Stimulated activated naive CD8-positive, alpha-beta T cell treated with anti-CD3 and anti-CD28 coated beads, Interleukin-15, Interleukin-2, amounts not matched to agents 100 ng/mL and 50 ng/mL, for 24 hours (primary cell): ENCODE data around the gene LAPTM5.
"Not testable (repeated sequence)": the region's sequence is repeated elsewhere in the genome, so short reads cannot be mapped to it uniquely, and the experiment has no call there.

Experiments
- H3K27ac Mint-ChIP-seq: one replicate; pipeline ENCODE4 v1.8.0; 2021; ENCODE audit warnings: mild to moderate bottlenecking, mixed read lengths
- H3K27me3 Mint-ChIP-seq: one replicate; pipeline ENCODE4 v1.8.0; 2021; ENCODE audit warnings: mixed read lengths
- H3K36me3 Mint-ChIP-seq: one replicate; pipeline ENCODE4 v1.8.0; 2021; ENCODE audit warnings: low read depth, mixed read lengths
- H3K4me1 Mint-ChIP-seq: one replicate; pipeline ENCODE4 v1.8.0; 2021; ENCODE audit warnings: low read depth, mixed read lengths
- H3K4me3 Mint-ChIP-seq: one replicate; pipeline ENCODE4 v1.8.0; 2021; ENCODE audit warnings: mild to moderate bottlenecking, mixed read lengths
- H3K9me3 Mint-ChIP-seq: one replicate; pipeline ENCODE4 v1.8.0; 2021; ENCODE audit warnings: mixed read lengths

Gene LAPTM5

GRCh38 chr1:30790850-30791778, 33.5 kb upstream of the LAPTM5 start:
- Mint-ChIP-seq H3K4me1 (peaks cover 8% of the 10 kb centered on the region), H3K36me3 (no peaks in the 10 kb centered on the region), H3K27ac (no peak overlapping the region), H3K9me3 (no peaks in the 10 kb centered on the region), H3K27me3 (peaks cover 11% of the 10 kb centered on the region), H3K4me3 (no peak overlapping the region)

GRCh38 chr1:30790256-30790525, 32.6 kb upstream of the LAPTM5 start:
- not testable (repeated sequence) for H3K4me3 Mint-ChIP-seq, H3K4me1 Mint-ChIP-seq, H3K9me3 Mint-ChIP-seq, H3K36me3 Mint-ChIP-seq, H3K27ac Mint-ChIP-seq
- peaks cover 11% of the 10 kb centered on the region for H3K27me3 Mint-ChIP-seq

- H3K27me3 Mint-ChIP-seq = peaks cover 11% of the 10 kb centered on the region
These were observed 32.0 kb upstream of the LAPTM5 start for GRCh38 chr1:30789388-30790255.

GRCh38 chr1:30788580-30789387, 31.2 kb upstream of the LAPTM5 start:
- Mint-ChIP-seq H3K9me3 (no peaks in the 10 kb centered on the region), H3K4me3 (no peak overlapping the region), H3K36me3 (no peaks in the 10 kb centered on the region), H3K4me1 (peaks cover 8% of the 10 kb centered on the region), H3K27ac (no peak overlapping the region), H3K27me3 (peaks cover 11% of the 10 kb centered on the region)

More at GRCh38 chr1:30789388-30790255, 32.0 kb upstream of the LAPTM5 start:
- peaks cover 8% of the 10 kb centered on the region for H3K4me1 Mint-ChIP-seq
- no peak overlapping the region for H3K27ac Mint-ChIP-seq
- no peaks in the 10 kb centered on the region for H3K36me3 Mint-ChIP-seq
- H3K9me3 Mint-ChIP-seq = no peaks in the 10 kb centered on the region
- H3K4me3 Mint-ChIP-seq = no peak overlapping the region

GRCh38 chr1:30787856-30788495, 30.4 kb upstream of the LAPTM5 start:
- Mint-ChIP-seq H3K27me3 (peaks cover 11% of the 10 kb centered on the region), H3K9me3 (no peaks in the 10 kb centered on the region), H3K36me3 (no peaks in the 10 kb centered on the region), H3K27ac (no peak overlapping the region), H3K4me3 (no peak overlapping the region), H3K4me1 (peaks cover 8% of the 10 kb centered on the region)

- Mint-ChIP-seq H3K4me1 (peaks cover 8% of the 10 kb centered on the region), H3K9me3 (no peaks in the 10 kb centered on the region), H3K36me3 (no peaks in the 10 kb centered on the region), H3K4me3 (no peak overlapping the region), H3K27me3 (peaks cover 11% of the 10 kb centered on the region), H3K27ac (no peak overlapping the region)
These were observed 29.7 kb upstream of the LAPTM5 start for GRCh38 chr1:30787266-30787665.

- Mint-ChIP-seq H3K4me1 (peaks cover 8% of the 10 kb centered on the region), H3K27me3 (peaks cover 11% of the 10 kb centered on the region), H3K36me3 (no peaks in the 10 kb centered on the region), H3K27ac (no peak overlapping the region), H3K4me3 (no peak overlapping the region), H3K9me3 (no peaks in the 10 kb centered on the region)
These were observed 28.9 kb upstream of the LAPTM5 start for GRCh38 chr1:30786264-30786991.

GRCh38 chr1:30785714-30786113, 28.1 kb upstream of the LAPTM5 start:
- peaks cover 5% of the 10 kb centered on the region for H3K4me1 Mint-ChIP-seq
- H3K36me3 Mint-ChIP-seq = no peaks in the 10 kb centered on the region
- no peak overlapping the region for H3K4me3 Mint-ChIP-seq
- H3K27ac Mint-ChIP-seq = no peak overlapping the region
- H3K27me3 Mint-ChIP-seq = peaks cover 11% of the 10 kb centered on the region
- H3K9me3 Mint-ChIP-seq = no peaks in the 10 kb centered on the region

- peaks cover 7% of the 10 kb centered on the region for H3K4me1 Mint-ChIP-seq
- no peak overlapping the region for H3K4me3 Mint-ChIP-seq
- H3K36me3 Mint-ChIP-seq = no peaks in the 10 kb centered on the region
- no peaks in the 10 kb centered on the region for H3K9me3 Mint-ChIP-seq
- no peak overlapping the region for H3K27ac Mint-ChIP-seq
- H3K27me3 Mint-ChIP-seq = peaks cover 11% of the 10 kb centered on the region
These were observed 27.6 kb upstream of the LAPTM5 start for GRCh38 chr1:30785181-30785580.

GRCh38 chr1:30783256-30783915, 25.8 kb upstream of the LAPTM5 start:
- Mint-ChIP-seq H3K4me1 (peaks cover 23% of the 10 kb centered on the region), H3K4me3 (no peak overlapping the region), H3K27ac (no peak overlapping the region), H3K36me3 (no peaks in the 10 kb centered on the region), H3K27me3 (peaks cover 3% of the 10 kb centered on the region), H3K9me3 (no peaks in the 10 kb centered on the region)

- no peaks in the 10 kb centered on the region for H3K9me3 Mint-ChIP-seq
- no peaks in the 10 kb centered on the region for H3K27me3 Mint-ChIP-seq
- no peak overlapping the region for H3K4me3 Mint-ChIP-seq
- H3K4me1 Mint-ChIP-seq = peaks cover 26% of the 10 kb centered on the region
- H3K36me3 Mint-ChIP-seq = no peaks in the 10 kb centered on the region
- H3K27ac Mint-ChIP-seq = peak overlapping the region; percentile 21
These were observed 25.0 kb upstream of the LAPTM5 start for GRCh38 chr1:30782361-30783255.

GRCh38 chr1:30781906-30782305, 24.3 kb upstream of the LAPTM5 start:
- no peaks in the 10 kb centered on the region for H3K36me3 Mint-ChIP-seq
- no peaks in the 10 kb centered on the region for H3K27me3 Mint-ChIP-seq
- H3K4me3 Mint-ChIP-seq = no peak overlapping the region
- H3K27ac Mint-ChIP-seq = no peak overlapping the region
- peaks cover 26% of the 10 kb centered on the region for H3K4me1 Mint-ChIP-seq
- no peaks in the 10 kb centered on the region for H3K9me3 Mint-ChIP-seq

GRCh38 chr1:30780409-30780808, 22.8 kb upstream of the LAPTM5 start:
- Mint-ChIP-seq H3K4me1 (peaks cover 26% of the 10 kb centered on the region), H3K36me3 (no peaks in the 10 kb centered on the region), H3K27me3 (no peaks in the 10 kb centered on the region), H3K27ac (no peak overlapping the region), H3K9me3 (no peaks in the 10 kb centered on the region), H3K4me3 (no peak overlapping the region)
